Mesodermal cell (in vitro differentiated cells): ENCODE data around the gene BDNF.

Experiments used
- H3K27ac ChIP-seq: 2 replicates; pipeline ENCODE4 v1.7.0; 2013; ENCODE audit warnings: mild to moderate bottlenecking, low read depth, low read length, moderate library complexity; ENCODE audit not compliant: severe bottlenecking
- H3K36me3 ChIP-seq: 2 replicates; pipeline ENCODE4 v1.7.1; 2013; ENCODE audit warnings: mild to moderate bottlenecking, low read length, moderate library complexity; ENCODE audit not compliant: control insufficient read depth, insufficient read depth
- H3K4me1 ChIP-seq: one replicate; pipeline ENCODE4 v1.7.1; 2013; ENCODE audit warnings: mild to moderate bottlenecking, low read length; ENCODE audit not compliant: insufficient read depth, control insufficient read depth, poor library complexity, severe bottlenecking
- H3K4me3 ChIP-seq: 2 replicates; pipeline ENCODE4 v1.7.0; 2013; ENCODE audit warnings: low read length, control low read depth, mild to moderate bottlenecking; ENCODE audit not compliant: insufficient read depth, poor library complexity, severe bottlenecking; ENCODE audit errors: extremely low read depth
- H3K9me3 ChIP-seq: 2 replicates; pipeline ENCODE4 v1.7.1; 2013; ENCODE audit warnings: mild to moderate bottlenecking, low read length, moderate library complexity; ENCODE audit not compliant: control insufficient read depth
- WGBS, 2 experiments: methylation state at CpG; one replicate each; pipeline ENCODE4 v1.1.5; 2013; ENCODE audit warnings: missing lambda C conversion rate in 2 of 2; ENCODE audit not compliant: insufficient coverage in 2 of 2; 5-methylcytosine and 5-hydroxymethylcytosine counted together

The BDNF gene

DNA sequence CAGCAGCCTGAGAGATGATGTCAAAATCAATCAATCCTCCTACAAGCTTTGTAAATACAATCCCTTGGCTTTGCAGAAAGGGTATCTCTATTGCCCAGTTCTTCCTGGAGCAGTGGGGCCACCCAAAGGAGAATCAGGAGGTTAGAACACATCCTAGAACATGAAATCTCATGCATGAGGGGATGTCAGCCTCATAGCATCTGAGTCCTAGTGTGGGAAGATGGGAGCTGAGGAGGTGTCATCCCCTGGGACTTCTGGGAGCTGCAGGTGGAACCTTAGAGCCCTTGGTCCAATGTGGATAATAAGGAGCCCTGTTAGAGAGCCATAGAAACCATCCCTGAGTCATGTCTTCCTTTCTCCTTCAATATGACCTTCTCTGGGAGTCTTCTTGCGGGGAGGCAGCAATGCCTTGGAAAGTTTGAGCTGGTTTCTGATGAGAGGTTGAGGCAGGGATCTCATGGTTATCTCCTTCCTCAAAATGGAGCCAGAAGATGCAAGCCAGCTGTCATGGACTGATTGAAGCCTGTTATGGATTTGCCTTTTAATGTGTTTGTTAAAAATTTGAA lies 74.8 kb downstream of the BDNF start:
- H3K36me3 ChIP-seq, result no peaks in the 10 kb centered on the region
- WGBS, 2 experiments, result no CpG with 5 or more reads among the region's 1 CpG
- no peaks in the 10 kb centered on the region for H3K9me3 ChIP-seq
- no peak overlapping the region for H3K27ac ChIP-seq
- no peaks in the 10 kb centered on the region for H3K4me1 ChIP-seq
- H3K4me3 ChIP-seq, result no peak overlapping the region

DNA sequence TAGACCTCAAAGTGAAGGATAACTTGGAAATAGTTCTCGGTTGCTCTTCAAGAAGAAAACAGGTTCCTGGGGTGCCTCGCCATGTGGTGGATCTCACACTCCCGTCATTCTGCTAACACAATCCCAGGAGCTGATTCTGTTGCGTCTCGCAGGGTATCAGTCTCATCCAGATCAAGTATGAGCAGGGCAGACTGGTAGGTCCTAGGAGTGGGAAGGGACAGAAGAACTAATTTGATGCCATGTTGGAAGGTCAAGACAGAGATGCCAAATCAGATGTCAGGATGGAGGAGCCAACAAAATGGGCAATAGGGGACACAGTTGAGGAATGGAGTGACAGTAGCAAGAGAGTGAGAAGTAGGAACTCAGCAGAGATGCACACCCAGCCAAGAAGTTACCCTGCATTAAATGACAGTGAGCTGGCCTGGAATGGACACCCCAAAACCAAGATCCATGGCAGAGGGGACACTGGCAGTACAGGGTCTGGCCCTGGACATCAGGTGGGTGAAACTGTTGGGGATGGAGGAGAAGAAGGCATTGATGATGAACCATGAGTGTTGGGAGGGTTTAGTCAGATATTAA lies 76.2 kb downstream of the BDNF start:
- Histone ChIP-seq H3K9me3 (no peaks in the 10 kb centered on the region), H3K27ac (no peak overlapping the region), H3K4me1 (peaks cover 4% of the 10 kb centered on the region), H3K4me3 (no peak overlapping the region), H3K36me3 (no peaks in the 10 kb centered on the region)
- WGBS, 2 experiments, result 71 to 89% methylated on average over 4 of the region's 5 CpGs

DNA sequence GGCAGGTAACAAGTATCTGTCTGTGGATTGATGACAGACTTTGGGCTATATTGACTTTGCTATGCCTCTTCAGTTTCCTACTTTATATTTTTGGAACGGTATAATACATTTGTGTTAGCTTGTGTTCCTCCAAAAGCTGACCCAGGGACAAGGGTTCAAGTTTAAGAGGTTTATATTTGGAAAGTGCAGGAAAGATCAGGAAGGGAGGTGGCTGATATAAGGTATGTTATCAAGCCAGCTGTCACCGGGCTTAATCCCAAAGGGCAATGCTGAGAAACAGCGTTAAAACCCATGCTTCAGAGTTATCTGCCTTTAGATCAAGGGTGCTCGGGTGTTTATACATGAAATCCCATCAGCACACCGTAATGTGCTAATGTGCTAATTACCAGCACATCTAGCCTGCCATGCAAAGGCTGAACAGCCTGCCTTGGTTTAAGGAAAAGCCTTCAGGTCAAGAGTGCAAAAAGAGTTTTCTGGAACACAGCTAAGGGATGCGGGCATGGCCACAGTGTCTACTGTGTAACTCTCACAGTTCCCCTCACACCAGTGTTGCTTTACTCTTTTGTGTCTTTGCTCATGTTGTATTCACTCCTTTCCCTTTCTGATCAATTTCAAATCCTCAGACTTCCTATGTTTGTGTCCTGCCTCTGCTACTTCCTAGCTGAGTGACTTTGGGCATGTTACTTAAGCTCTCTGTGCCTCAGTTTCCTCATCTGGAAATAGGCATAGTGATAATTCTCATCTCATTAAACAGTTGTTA lies 77.5 kb downstream of the BDNF start:
- Histone ChIP-seq H3K27ac (no peak overlapping the region), H3K9me3 (no peaks in the 10 kb centered on the region), H3K4me3 (no peak overlapping the region), H3K36me3 (no peaks in the 10 kb centered on the region), H3K4me1 (peaks cover 4% of the 10 kb centered on the region)
- WGBS, 2 experiments, result 78 to 92% methylated on average over 5 to 6 of the region's 6 CpGs

DNA sequence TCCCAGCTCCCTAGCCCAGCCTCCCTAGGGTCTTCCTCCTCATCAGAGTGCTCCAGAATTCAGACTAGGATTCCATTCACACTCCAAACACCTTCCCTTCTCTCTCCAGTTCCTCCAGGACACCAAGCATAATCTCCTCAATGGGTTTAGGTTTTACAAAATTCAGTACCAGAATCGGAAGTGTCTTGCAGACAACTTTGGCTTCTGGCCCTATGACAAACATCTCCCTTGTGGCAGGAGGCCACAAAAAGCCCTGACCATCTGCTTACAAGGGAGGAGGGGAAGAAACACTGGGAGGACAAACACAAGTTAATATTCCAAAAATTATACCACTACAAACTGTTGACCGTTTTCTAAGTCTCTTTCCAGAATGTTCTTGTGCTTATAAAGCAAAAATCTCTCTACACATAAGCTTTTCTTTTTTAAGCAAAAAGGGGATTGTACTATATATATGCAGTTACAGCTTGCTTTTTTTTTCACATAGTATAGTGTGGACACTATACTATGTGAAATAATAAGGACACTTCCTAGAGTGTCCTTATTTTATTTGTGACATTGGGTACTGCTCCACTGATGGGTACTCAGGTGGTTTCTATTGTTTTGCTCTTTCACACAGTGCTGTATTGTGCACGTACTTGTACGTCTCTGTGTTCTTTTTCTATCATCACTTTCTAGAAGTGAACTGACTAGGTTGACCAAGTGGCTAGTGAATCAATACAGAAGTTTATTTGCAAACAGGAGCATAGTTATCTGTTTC lies 78.7 kb downstream of the BDNF start:
- H3K36me3 ChIP-seq, result no peaks in the 10 kb centered on the region
- peaks cover 4% of the 10 kb centered on the region for H3K4me1 ChIP-seq
- WGBS, 2 experiments, result 94% methylated on average over 2 of the region's 4 CpGs; no CpG with 5 or more reads in 1 of the 2 experiments
- no peak overlapping the region for H3K4me3 ChIP-seq
- no peak overlapping the region for H3K27ac ChIP-seq
- no peaks in the 10 kb centered on the region for H3K9me3 ChIP-seq

DNA sequence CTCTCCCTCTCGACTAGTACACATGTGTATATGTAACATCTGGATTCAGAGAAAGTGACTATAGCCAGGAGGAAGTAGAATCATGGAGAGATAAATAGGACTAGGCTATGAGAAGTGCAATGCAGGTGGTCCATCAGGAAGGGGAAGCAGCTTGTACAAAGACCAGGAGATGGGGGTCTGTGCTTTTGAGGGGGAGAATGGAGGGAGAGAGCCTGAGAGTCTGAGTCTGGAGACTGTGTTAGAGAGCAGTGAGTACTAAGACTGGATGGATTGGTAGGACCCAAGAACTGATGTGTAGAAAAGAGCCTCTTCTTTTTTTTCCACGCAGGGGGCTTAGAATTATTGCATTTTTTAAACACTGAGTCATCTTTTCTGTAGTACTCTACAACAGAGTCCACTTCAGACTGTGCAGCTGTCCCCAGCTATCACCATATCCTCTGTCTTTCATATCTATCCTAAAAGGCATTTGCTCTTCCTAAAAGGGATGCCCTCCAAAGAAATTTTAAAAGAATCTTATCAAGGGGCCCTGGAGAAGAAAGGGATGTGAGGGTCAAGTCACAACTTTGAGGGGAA lies 80.4 kb downstream of the BDNF start:
- no peak overlapping the region for H3K4me3 ChIP-seq
- H3K4me1 ChIP-seq, result peaks cover 4% of the 10 kb centered on the region
- H3K36me3 ChIP-seq, result no peaks in the 10 kb centered on the region
- H3K9me3 ChIP-seq, result no peaks in the 10 kb centered on the region
- WGBS, 2 experiments, result 100% methylated on average over 1 of the region's 2 CpGs; no CpG with 5 or more reads in 1 of the 2 experiments
- no peak overlapping the region for H3K27ac ChIP-seq

DNA sequence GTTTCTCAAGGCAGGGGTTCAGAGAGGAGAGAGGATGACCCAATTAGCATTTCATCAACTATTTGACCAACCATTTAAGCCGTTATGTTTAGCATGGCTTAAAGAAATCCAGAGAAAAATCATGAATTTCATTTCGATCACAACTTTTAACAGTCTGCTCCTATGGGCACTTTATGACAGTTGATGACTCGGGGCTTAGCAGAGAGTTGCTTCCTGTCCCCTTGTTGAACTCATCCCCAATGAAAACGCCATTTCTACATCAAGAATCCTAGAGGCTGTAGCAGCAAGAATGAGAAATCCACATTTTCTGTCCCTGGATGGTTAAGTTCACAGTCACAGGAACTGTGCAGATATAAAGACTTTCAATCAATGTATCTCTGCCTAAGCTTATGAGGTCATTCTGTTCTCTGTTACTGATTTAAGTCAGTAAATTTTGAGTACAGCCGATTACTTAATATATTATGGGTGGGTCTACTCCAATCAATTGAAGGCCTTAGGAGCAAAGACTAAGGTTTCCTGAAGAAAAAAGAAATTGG lies 81.1 kb downstream of the BDNF start:
- WGBS, 2 experiments, result 90 to 91% methylated on average over 3 to 4 of the region's 5 CpGs
- Histone ChIP-seq H3K27ac (no peak overlapping the region), H3K36me3 (no peaks in the 10 kb centered on the region), H3K9me3 (no peaks in the 10 kb centered on the region), H3K4me3 (no peak overlapping the region), H3K4me1 (peaks cover 4% of the 10 kb centered on the region)

DNA sequence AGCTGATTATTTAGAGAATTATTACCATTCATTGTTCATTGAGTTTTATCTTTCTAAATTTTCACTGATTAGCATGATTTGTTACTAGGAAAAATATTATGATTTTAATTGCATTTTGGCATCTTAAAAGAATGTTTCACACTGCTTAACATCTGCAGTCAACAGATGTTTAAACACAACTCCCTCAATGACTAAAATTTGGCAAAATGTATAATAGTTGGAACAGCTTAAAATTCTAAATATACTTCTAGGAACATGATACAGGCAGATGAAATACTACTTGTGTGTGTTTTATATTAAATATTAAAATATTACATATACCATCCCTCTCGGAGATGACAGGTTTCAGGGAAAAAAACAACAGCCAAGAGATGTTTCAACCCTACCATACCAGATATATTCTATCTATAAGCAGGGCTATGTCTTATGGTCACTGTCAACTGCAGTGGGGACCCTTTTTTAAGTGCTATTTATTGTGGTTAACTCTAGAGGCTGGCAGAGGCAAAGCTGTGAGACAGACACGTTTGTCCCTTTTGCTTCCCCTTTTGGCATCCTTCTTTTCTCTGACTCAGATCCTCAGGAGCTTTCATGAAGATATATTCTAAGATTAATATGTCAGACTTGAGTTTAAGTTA lies 81.9 kb downstream of the BDNF start:
- WGBS, 2 experiments, result no CpG with 5 or more reads among the region's 2 CpGs
- Histone ChIP-seq H3K4me3 (no peak overlapping the region), H3K4me1 (peaks cover 4% of the 10 kb centered on the region), H3K36me3 (no peaks in the 10 kb centered on the region), H3K9me3 (no peaks in the 10 kb centered on the region), H3K27ac (no peak overlapping the region)

DNA sequence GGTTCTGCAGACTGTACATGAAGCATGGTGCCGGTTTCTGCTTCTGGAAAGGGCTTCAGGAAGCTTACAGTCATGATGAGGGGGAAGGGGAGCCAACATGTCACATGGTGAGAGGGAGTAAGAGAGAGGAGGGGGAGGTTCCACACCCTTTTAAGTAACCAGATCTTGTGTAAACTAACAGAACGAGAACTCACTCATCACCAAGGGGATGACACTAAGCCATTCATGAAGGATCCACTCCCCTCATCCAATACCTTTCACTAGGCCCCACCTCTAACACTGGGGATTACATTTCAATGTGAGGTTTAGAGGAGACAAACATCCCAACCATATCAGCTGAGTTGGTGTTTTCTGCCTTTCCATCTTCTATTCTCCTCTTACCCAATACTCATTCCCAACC lies 83.5 kb downstream of the BDNF start:
- 0% methylated on average over 1 of the region's 2 CpGs for WGBS, 2 experiments
- Histone ChIP-seq H3K4me1 (peaks cover 4% of the 10 kb centered on the region), H3K4me3 (no peak overlapping the region), H3K9me3 (no peaks in the 10 kb centered on the region), H3K36me3 (no peaks in the 10 kb centered on the region), H3K27ac (no peak overlapping the region)

DNA sequence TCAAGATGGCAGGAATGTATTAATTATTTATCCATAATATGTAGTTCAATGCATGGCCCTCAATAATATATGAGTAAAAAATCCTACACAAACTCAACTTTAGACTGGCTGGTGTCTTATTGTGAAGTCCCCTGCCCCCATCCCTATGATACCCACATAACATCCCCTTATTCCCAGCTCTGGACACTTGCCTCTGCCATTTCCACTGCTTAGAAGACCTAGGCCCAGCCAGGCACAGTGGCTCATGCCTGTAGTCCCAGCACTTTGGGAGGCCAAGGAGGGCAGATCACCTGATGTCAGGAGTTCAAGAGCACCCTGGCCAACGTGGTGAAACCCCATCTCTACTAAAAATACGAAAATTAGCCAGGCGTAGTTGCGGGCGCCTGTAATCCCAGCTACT lies 84.4 kb downstream of the BDNF start:
- H3K4me1 ChIP-seq, result peaks cover 4% of the 10 kb centered on the region
- WGBS, 2 experiments, result 83 to 87% methylated on average over 5 of the region's 5 CpGs

DNA sequence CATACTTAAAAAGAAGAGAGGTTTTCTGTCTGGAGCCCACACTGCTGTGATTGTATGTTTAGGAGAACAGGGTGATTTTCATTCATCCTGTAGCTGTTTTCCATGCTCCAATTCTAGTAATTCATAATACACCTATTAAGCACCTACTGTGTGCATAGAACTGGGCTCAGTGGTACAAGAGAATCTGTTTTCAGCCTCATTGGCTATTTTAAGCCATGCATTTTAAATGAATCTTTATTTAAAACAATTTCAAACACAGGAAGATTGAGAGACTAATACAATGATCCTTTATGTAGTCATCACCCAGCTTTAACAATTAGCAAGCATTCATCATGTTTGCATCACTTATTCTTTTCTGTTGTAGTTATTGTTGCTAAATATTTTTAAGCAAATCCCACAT lies 86.2 kb downstream of the BDNF start:
- H3K4me3 ChIP-seq, result no peak overlapping the region

More for the DNA sequence above, 84.4 kb downstream of the BDNF start:
- Histone ChIP-seq H3K36me3 (no peaks in the 10 kb centered on the region), H3K27ac (no peak overlapping the region), H3K4me3 (no peak overlapping the region), H3K9me3 (no peaks in the 10 kb centered on the region)

More for the DNA sequence above, 86.2 kb downstream of the BDNF start:
- H3K36me3 ChIP-seq, result no peaks in the 10 kb centered on the region
- no peaks in the 10 kb centered on the region for H3K9me3 ChIP-seq
- no peaks in the 10 kb centered on the region for H3K4me1 ChIP-seq
- no peak overlapping the region for H3K27ac ChIP-seq
